Pulmonary artery endothelial cell (primary cell): ENCODE measurements around the gene MTHFD1L. TPM values are rescaled to one million over a fixed set of nuclear protein-coding genes. Genes with fewer than 3 reads are reported as not detected.

Experiments used
- DNase-seq: peaks from one replicate; pipeline ENCODE4 v3.0.0-alpha.2; 2011; ENCODE audit warnings: low read depth, low spot score
- total RNA-seq: library from RNA; depleted of rRNA; stranded (reverse); fragments of >200 nt; gene quantifications from 2 replicates; pipeline ENCODE4 v1.2.3, GENCODE V29; 2014

The MTHFD1L gene
- total RNA-seq, 1 donor from 2014 or later = 69.3 TPM

DNA sequence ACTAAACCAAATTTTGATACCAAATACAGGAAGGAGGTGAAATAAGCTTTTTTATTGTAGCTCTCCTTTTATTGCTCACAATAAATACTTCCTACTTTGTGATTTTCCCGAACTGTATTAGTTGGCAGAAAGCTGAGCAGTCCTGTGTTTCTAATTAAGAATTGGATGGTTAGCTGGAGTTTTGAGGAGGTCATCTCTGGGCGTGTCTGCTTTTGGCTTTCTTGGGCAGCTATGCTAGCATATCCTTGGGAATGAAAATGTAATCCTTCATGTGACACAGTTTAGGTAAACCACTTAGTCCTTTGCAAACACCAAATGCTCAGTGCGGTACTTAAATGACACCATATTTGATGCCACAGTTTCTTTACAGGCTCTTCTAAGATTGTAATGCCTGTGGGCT, 67.5 kb downstream of the MTHFD1L start:
- no peak for DNase-seq

DNA sequence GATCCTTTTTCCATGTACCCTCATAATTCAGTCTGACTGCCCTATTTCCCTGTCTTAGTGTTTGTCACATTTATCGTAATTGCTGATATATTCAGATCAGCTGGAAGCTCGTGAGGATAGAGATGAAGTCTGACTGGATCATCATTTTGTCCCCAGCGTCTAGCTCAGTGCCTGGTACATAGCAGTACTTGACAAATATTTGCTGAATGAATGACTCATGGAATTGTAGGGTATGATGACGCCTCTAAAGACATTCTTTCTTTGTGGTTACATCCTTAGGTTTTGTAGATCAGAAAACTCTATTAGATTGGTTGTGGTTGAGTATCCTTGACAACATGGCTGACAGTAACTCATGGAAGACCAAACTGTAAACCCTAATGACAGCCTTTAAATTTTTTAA, 68.9 kb downstream of the MTHFD1L start:
- no peak for DNase-seq

DNA sequence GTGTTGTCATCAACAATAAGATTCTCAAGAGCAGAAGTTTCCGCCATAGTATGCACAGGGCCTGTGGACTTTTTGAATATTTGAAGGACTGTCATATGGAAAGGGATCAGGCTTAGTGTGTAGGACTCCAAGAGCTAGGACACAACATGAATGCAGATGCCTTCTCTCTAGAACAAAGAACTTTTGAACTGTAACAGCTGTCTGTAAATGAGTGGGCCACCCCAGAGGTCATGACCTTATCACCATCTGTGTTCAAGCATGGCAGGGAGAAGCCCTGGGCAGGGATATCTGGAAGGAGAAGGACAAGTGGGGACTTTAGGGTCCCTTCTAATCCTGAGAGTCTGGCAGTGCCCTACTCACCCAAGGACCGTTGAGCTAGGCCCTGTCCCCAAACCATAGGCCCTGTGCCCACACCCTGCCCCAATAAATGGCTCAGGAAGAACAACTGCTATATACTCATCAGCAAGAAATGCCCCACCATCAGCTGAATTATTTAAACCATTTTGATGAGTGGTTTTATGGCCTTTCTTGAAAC, 70.6 kb downstream of the MTHFD1L start:
- DNase-seq = no peak

DNA sequence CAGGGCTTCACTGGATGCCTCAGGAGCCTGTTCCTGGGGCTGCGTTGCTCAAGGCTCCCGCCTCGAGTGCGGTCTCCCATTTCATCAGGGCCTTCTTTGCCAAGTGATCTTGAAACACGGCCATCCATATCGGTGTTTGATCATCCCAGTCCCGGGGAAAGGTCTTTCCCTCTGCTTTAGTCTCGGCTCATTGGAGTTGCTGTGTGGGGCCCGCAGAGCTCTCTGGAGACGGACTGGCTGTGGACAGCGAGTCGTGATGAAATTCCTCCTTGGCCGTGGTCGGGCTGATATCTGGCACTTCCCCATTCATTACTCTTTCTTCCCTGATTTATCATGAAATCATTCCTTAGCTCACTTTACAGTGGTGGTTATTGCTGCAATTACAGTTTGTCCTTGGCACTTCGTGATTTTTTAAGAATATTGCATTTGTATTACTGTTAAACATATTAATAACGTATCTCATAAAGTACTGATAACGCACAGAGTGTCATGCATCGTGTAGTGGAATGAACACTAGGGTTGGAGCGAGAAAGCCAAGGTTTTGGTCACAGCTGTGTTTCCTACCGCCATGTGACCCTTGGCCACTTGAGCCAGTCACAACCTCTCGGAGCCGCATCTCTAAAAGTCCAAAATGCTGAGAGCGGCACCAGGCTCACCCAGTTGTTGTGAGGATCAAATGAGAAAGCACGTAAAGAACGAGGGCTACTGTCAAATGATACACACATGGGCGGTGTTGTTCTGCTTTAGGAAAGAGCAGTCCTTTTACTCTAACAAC, 71.8 kb downstream of the MTHFD1L start:
- no peak for DNase-seq

DNA sequence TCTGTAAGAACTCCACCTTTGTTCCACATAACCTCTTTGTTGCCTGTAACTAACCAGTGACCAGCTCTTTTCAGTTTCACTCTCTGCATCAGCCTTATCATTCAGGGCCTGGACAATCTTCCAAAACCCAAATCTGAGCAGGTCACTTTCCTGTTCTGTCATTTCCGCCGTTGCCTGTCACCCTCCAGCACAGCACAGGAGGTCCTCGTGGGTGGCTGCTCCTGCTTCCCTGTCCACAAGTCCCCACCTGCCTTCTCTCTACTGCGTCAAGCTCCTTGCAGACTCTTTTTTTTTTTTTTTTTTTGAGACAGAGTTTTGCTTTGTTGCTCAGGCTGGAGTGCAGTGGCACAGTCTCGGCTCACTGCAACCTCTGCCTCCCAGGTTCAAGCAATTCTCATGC, 73.9 kb downstream of the MTHFD1L start:
- no peak for DNase-seq

DNA sequence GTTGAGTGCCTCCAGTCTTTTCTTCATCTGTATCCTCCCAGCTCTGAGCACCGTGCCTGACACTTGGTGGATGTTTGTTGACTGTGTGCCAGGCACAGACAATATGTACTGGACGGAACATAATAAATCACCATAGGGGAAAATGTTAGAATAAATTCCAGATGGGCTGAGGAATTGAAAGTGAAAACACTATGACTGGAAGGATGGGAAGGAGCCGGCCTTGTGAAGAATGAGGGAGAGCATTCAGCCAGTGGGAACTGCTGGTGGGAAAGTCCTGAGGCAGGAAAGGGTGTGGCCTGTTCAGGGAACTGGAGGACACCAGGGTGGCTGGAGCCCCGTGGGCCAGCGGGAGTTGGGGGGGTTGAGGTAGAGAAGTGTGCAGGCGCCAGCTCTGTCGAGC, 75.4 kb downstream of the MTHFD1L start:
- DNase-seq = no peak

DNA sequence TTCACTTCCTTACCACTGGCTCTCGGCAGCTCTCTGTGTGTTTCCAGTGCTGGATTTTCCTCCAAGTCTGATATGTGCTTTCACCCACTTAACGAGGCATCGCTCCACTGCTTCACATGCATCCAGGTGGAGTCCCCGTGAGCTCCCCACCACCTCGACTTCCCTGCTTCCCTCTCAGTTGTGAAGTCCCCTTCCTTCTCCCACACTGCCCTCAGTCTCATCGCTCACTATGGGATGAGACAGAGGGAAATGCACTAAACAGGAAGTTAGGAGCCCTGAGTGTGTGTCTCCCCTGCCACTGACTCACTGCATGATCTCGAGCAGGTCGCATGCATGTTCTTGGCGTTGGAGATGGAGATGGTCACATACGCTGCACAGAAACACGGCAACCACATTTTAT, 84.0 kb downstream of the MTHFD1L start:
- DNase-seq = no peak

DNA sequence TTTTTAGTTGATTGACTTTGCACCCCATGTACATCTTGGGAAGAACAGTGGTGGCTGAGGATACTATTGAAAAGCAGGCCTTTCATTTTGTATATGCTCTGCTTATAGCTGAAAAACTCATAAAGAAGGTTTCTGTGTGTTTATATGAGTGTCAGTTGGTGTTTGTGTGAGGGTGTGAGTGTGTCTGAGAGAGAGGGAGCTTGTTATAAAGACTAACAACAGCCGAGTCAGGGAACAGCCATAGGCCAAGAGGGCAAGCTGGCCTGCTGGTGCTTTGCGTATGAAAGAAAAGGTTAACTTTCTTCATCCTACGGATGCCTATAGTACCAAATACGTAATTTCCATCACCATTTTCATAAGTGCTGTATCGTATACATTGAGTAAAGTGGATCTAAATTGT, 88.3 kb downstream of the MTHFD1L start:
- no peak for DNase-seq

DNA sequence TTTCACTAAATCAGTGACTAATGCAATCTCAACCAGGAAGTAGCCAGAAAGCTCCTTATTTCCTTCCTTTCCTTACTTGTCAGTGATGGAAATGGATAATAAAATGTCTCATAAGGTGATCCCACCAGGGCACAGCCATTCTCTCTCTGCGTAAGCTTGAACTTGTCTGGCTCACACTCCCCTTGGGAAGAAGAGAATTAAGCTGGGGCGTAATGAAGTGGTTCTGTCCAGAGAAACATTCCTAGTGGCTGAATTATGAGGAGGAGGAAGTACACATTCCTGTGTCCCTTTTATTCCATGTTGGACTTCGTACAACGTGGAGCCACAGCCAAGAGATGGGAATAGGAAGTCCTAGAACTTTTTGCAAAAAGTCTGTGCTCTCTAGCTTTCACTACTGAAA, 93.7 kb downstream of the MTHFD1L start:
- DNase-seq = no peak

DNA sequence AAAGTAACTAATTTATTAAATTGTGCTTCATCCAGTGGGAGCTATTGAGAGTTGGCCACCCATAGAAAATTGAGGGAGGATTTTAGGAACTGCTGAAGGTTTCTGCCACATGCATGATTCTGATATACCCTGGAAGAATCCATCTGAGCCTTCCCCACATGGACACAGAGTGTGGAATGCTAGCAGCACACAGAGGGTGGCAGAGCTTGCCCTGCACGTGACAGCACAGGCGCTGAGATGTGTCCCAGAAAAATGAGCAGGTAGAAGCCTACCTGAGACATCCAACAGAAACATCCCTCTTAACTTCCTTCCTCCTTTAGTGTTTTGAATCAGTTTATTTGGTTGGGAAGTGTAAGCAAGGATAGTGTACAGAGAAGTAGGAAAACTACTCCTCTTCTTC, 96.9 kb downstream of the MTHFD1L start:
- no peak for DNase-seq

DNA sequence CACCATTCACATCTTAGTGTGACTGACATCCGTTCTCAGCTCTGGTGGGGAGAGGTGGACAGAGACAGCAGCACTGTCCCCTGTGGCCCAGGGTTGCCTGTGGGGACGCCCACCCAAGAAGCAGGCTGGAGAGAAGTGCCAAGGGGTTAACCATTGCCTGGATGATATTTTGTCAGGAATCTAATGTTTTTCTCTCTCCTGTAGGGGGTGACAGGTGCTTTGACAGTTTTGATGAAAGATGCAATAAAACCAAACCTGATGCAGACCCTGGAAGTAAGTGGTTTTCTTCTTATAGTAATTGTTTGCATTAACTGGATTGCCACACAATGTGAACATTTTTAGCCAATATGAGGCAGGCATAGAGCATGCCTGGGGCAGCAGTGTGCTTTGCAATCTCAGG, 99.3 kb downstream of the MTHFD1L start:
- DNase-seq = no peak

DNA sequence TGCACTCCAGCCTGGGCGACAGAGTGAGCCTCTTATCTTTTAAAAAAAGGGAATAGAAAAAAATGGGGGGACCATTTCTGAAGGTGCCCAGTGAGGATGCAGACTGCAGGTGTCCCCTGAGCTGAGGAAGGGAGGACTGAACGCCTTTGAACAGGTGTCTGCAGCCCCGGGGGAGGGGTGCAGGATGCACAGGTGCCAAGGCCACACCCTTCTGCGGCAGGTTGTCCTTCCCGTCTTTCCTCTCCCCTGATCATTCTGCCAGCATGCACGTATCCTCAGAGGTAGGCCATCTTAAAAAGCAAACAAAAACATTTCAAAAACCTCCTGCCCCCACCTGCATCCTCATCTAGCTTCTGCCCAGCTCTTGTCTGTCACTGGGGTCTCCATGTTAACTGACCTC, 101.3 kb downstream of the MTHFD1L start:
- DNase-seq = no peak

DNA sequence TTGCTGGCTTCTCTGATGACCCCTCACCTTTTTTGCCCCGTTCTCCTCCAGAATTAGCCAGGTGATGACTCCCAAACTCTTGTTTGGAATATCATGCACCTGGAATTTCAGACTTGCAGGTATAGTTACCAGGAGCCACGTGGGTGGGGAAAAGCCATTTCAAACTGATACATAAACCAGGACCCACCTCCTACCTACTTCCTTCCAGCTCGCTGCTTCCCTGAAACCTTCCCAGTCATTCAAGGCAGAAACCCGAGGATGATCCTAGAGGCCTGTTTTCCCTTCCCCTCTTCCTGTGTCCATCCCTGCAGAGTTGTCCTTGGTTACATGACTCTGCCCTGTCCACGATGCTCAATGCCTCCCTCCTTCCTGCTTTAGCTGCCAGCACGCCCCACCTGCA, 101.9 kb downstream of the MTHFD1L start:
- DNase-seq = no peak

DNA sequence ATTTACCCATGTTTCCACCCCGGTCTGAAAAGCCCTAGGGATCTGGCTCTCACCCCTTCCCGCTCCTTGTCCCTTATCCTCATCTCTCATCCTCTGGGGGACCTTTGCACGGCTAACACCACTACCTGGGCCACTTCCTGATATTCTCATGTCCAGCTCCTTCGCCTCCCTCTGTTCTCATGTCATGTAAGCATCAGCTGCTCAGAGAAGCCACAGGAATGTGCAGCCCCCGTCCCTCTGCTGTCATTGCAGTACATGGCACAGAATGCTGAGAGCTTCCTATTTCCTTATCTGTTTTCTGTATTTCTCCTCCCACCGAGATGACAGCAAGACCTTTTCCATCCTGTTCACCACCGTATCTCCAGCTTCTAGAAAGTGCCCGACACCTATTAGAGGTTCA, 102.4 kb downstream of the MTHFD1L start:
- no peak for DNase-seq

DNA sequence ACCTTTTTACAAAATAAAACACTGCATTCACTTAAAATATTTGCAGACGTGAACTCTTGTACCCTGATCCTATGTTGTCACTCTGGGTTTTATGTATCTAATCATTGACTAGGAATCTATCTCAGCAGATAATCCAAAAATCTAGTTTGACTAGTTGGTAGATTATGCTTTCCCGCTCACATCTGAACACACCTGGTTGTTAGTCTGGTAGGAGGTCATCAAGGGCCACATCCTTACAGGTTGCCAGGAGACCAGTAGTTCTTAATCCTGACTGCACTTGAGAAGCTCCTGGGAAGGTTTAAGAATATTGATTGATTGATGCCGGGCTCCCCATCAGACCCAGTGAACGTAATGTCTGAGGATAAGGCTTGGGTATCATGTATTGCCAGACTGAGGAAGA, 104.4 kb downstream of the MTHFD1L start:
- DNase-seq = no peak

DNA sequence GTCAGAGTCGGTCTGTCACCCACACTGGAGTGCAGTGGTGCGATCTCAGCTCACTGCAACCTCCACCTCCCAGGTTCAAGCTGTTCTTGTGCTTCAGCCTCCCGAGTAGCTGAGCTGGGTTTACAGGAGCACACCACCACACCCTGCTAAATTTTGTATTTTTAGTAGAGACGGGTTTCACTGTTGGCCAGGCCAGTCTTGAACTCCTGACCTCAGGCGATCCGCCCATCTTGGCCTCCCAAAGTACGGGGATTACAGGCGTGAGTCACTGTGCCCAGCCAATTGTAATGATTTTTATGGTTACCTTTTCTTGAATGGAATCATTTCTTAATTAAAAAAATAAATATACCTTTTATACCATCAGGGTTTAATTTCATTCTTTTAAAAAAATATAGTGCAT, 105.7 kb downstream of the MTHFD1L start:
- no peak for DNase-seq

DNA sequence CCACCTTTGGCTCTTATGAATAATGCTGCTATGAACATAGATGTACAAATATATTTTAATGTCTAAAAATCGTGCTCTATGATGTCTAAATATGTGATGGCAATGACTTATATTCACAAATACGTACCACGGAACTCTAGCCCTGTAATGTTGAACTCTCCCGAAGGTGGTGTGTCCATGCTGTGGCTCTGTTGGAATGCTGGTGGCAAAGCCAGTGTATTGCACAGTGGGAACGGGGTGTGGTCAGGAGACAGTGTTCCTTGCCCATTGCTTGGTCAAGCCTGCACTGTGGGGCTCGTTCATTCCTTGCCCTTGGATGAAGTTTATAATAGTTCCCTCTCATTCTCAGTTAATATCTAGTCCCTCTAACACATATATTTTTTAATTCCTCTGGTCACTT, 109.6 kb downstream of the MTHFD1L start:
- DNase-seq = no peak

DNA sequence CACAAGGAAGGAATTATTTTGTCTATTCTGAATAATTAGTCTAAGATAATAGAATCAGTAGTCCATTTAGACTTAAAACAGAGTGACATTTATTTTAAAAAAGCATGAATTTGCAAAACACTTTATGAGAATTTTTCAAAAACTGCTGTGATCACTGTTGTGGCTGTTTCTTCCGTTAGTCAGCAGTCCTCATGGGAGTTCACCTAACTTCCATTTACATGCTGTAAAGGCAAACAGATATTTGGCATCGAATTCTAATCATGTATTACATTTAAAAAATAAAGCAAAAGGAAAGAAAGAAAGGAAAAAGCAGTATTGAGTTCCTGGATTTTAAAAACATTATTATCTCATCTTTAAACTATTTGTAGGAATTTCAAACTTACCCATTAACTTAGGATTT, 111.8 kb downstream of the MTHFD1L start:
- DNase-seq = no peak

DNA sequence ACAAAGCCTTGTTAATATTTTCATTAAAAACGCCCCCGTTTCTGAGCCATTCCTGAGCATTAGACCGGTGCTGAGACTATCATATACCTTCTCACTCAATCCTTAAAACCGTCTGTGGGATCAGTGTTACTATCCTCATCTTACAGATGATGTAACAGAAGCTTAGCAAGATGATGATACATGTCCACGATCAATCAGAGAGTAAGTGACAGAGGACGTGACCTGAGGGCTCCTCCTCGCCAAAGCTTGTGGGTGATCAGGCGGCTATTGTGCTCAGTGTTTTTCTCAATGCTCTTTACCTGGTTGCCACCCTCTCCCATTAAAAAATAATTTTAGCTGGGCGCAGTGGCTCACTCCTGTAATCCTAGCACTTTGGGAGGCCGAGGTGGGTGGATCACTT, 113.1 kb downstream of the MTHFD1L start:
- no peak for DNase-seq

DNA sequence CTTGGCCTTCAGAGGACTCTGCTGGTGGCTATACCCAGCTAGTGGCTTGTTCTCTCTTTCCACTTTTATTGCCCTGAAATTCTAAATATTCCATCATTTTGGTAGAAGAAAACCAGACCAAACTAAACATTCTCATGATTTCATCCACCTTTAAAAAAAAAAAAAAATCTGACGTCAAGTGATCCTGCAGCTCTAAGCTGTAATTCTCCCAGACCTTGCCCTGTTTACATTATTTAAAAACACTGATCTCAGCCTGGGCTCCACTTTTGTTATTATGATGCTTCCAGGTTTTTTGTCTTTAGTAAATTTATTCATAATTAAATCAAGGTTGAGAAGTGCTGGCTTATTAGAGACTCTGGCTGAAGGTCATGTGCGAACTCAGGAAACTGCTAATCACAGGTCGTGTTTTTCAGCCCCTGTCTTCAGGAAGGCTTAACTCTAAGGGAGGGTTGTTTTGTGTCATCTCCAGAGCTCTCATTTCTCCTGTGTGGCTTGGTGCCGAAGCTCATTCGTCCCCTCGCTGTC, 114.4 kb downstream of the MTHFD1L start:
- DNase-seq = no peak

DNA sequence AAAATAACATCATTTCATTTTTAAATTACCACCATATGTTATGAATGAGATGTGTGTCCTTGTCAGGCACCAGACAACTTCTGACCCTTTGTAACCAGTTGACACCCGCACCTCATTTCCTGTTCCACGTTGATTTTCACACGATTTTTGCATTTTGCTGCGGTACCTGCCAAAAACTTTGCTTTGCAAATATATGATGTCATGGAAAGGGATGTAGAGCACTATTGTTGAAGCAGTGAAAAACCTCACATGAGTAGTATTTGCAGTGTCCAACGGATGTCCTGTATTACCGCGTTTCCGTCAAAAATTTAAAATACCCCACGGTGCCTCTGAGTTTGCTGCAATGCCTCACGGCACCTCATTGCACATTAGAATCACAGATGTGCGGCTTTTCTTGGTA, 115.6 kb downstream of the MTHFD1L start:
- DNase-seq = peak; percentile 94

DNA sequence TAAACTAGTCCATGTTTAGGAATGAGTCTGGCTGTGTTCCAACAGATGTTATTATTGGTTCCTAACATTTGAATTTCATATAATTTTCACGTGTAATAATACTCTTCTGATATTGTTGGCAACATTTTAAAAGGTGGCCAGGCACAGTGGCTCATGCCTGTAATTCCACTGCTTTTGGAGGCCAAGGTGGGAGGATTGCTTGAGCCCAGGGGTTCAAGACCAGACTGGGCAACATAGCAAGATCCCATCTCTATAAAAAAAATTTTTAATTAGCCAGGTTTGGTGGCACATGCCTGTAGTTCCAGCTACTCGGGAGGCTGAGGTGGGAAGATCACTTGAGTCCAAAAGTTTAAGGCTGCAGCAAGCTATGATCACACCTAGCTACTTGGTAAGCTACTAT, 116.2 kb downstream of the MTHFD1L start:
- no peak for DNase-seq

DNA sequence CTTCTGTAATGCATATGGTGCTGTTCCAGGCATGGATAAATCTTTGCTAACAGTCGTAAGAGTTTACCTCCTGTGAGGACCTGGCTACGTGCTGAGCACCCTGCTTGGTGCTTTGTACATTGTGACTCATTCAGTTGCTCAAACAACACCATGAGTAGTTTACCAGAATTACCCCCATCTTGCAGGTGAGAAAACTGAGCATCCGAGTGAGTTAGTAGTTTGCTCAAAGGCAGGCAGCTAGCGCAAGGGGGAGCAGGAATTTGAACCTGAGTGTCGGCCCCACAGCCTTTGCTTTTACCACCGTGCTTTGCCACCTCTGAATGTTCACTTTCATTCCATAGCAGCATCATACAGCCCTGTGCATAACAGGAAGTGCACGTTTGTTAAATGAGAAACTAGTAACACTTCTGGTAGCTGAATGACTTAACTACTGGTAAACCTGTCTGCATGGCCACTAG, 121.9 kb downstream of the MTHFD1L start:
- no peak for DNase-seq
